HG03045 (cell line): ENCODE results near the gene AQP3.
"Not testable (repeated sequence)": the region's sequence is repeated elsewhere in the genome, so short reads cannot be mapped to it uniquely, and the experiment has no call there.

Experiments
- ATAC-seq: cut with Tn5 transposase; IDR thresholded peaks from one replicate; pipeline ENCODE4 v1.9.1; 2021; ENCODE audit warnings: mild to moderate bottlenecking, moderate library complexity; ENCODE audit not compliant: unreplicated experiment

The AQP3 gene

GRCh38 chr9:33443464-33444154 is 3.8 kb downstream of the AQP3 start:
- no peak for ATAC-seq

GRCh38 chr9:33443047-33443446 is 4.3 kb downstream of the AQP3 start:
- ATAC-seq, result no peak

- no peak for ATAC-seq
Observed at GRCh38 chr9:33442125-33442524, 5.3 kb downstream of the AQP3 start.

- no peak for ATAC-seq
Observed at GRCh38 chr9:33440609-33441008, 6.8 kb downstream of the AQP3 start.

- no peak for ATAC-seq
Observed at GRCh38 chr9:33440204-33440603, 7.2 kb downstream of the AQP3 start.

GRCh38 chr9:33439731-33440130 is 7.7 kb downstream of the AQP3 start:
- no peak for ATAC-seq

GRCh38 chr9:33438926-33439680 is 8.3 kb downstream of the AQP3 start:
- ATAC-seq, result no peak

GRCh38 chr9:33437898-33438297 is 9.5 kb downstream of the AQP3 start:
- ATAC-seq, result no peak

- no peak for ATAC-seq
Observed at GRCh38 chr9:33437205-33437604, 10.2 kb downstream of the AQP3 start.

GRCh38 chr9:33436445-33436844 is 10.9 kb downstream of the AQP3 start:
- ATAC-seq, result no peak

GRCh38 chr9:33435821-33436277 is 11.5 kb downstream of the AQP3 start:
- ATAC-seq, result no peak

GRCh38 chr9:33434317-33435105 is 12.9 kb downstream of the AQP3 start:
- ATAC-seq, result no peak

GRCh38 chr9:33433871-33434270 is 13.5 kb downstream of the AQP3 start:
- no peak for ATAC-seq

- ATAC-seq, result no peak
Observed at GRCh38 chr9:33431420-33431819, 16.0 kb downstream of the AQP3 start.

- no peak for ATAC-seq
Observed at GRCh38 chr9:33430942-33431341, 16.5 kb downstream of the AQP3 start.

- no peak for ATAC-seq
Observed at GRCh38 chr9:33429256-33429985, 18.0 kb downstream of the AQP3 start.

GRCh38 chr9:33426843-33427293 is 20.5 kb downstream of the AQP3 start:
- no peak for ATAC-seq

- no peak for ATAC-seq
Observed at GRCh38 chr9:33425128-33425533, 22.3 kb downstream of the AQP3 start.

GRCh38 chr9:33424492-33424891 is 22.9 kb downstream of the AQP3 start:
- not testable (repeated sequence) for ATAC-seq

GRCh38 chr9:33424043-33424442 is 23.4 kb downstream of the AQP3 start:
- ATAC-seq, result not testable (repeated sequence)
